ENCODE data around the gene TPSG1.

Gene TPSG1

DNA sequence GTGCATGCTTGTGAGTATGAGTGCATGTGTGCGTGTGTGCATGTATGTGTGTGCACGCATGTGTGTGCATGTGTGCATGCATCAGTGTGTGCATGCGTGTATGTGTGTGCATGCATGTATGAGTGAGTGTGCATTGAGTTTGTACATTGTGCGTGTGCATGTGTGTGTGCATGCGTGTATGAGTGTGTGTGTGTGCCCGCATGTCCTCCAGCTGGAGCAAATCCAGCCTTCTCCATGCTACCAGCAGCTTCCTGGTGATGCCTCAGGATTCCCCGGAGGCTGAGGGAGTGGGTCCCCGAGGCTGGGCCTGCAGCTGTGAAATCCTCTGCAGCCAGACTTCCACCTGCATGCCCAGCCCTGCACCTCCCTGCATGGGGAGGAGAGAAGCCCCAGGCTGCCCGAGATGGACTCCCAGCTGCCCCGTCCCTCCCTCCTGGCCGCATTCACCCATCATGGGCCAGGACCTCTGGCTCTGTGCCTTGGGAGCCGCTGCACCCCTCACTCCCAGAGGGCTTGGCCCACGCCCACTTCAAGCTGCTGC, 40.1 kb upstream of the TPSG1 start:
- DNase-seq (ENCODE audit: insufficient read length, low spot score) (no peak), FAIRE-seq (no peak)
- no peak for TF ChIP-seq CTCF (IDR thresholded peaks at IDR 0.05; ENCODE audit: insufficient read depth, missing control alignments)

GRCh38 chr16:1264345-1265089, 39.4 kb upstream of the TPSG1 start:
- TF ChIP-seq CTCF (IDR thresholded peaks at IDR 0.05; ENCODE audit: insufficient read depth, missing control alignments), result no peak
- FAIRE-seq (no peak), DNase-seq (ENCODE audit: insufficient read length, low spot score) (no peak)

DNA sequence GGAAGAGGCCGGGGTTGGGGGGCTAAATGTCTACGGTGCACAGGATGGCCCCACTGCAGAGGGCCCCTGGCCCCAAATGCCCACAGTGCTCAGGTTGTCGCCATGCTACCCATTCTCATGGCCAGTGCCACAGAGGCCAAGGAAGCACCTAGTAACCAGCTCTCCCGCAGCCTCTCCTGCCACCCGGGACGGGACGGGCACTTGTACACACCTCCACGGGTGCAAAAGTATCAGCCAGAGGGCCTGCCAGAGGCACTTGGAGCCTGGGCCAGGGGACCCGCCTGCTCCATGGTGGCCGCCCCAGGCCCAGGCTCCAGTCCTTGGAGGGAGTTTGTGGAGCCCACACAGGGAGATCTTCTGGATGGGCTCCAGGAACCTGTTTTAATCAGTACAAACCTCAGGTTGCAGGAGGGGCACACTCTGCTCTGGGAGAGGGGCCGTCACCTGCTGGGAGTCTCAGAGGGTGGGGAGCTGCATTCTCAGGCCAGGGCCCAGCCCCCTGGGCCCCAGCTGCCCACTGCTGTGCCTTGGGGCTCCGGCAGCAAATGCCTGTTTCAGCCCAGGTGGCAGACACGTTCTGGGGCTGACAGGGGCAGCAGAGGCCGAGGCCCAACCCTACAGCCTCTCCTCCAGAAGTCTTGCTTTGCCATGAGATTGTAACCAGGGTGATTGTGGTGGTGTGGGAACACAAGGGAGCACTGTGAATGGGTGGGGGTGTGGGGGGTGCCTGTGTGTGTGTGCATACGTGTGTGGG, 38.7 kb upstream of the TPSG1 start:
- no peak for DNase-seq (ENCODE audit: insufficient read length, low spot score)
- no peak for TF ChIP-seq CTCF (IDR thresholded peaks at IDR 0.05; ENCODE audit: insufficient read depth, missing control alignments)
- FAIRE-seq, result no peak

DNA sequence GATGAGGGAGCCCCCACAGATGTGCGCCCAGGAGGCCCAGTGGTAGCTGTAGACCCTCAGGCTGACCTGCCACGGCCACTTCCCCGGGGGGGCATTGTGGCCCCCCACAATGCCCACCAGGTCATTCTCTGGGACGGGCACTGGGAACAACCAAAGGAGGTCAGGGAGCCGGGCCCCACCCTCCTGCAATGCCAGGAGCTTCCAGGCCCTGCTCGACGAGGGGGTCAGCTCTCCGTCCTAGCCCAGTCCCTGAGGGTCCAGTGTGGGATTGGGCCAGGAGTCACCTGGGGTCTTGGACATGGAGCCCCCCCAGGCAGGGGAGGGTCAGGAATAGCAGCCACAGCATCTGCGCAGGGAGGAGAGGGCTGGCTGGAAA, 37.8 kb upstream of the TPSG1 start:
- no peak for TF ChIP-seq CTCF (IDR thresholded peaks at IDR 0.05; ENCODE audit: insufficient read depth, missing control alignments)
- FAIRE-seq (no peak), DNase-seq (ENCODE audit: insufficient read length, low spot score) (no peak)

GRCh38 chr16:1262210-1262845, 37.3 kb upstream of the TPSG1 start:
- FAIRE-seq (no peak), DNase-seq (ENCODE audit: insufficient read length, low spot score) (no peak)
- TF ChIP-seq CTCF (IDR thresholded peaks at IDR 0.05; ENCODE audit: insufficient read depth, missing control alignments), result no peak

- DNase-seq (ENCODE audit: insufficient read length, low spot score) (no peak), FAIRE-seq (no peak)
- no peak for TF ChIP-seq CTCF (IDR thresholded peaks at IDR 0.05; ENCODE audit: insufficient read depth, missing control alignments)
Measured at GRCh38 chr16:1261131-1261892, 36.2 kb upstream of the TPSG1 start.

All from D721Med (cell line).